ENCODE data around the gene GALNT16.
A peak's percentile ranks its signal among the peaks of the same experiment; 100 is the strongest.
"Not testable (repeated sequence)": the region's sequence is repeated elsewhere in the genome, so short reads cannot be mapped to it uniquely, and the experiment has no call there.

GALNT16 gene

GRCh38 chr14:69363055-69363454, 103.1 kb downstream of the GALNT16 start:
- DNase-seq (ENCODE audit: low read depth in 2 of 2) = no peak

DNA sequence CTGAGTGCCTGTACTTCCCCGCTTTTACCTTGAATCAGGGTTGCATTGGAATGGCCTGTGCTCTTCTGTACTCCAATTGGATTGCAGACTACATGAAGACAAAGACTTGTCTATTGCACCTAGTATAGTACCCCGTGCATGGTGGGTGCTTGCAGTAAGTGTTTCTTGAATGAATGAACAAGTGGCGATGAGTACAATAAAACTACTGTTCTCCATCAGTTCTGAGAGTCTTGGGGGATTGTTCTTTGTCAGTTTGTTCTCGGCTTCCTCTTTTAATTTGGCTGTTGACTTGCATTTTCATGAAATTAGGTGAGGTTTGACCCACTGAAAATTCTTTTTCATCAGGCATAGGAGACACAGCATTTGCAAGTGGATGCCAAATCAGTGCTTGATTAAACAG, 104.0 kb downstream of the GALNT16 start:
- no peak for DNase-seq (ENCODE audit: low read depth in 2 of 2)

DNA sequence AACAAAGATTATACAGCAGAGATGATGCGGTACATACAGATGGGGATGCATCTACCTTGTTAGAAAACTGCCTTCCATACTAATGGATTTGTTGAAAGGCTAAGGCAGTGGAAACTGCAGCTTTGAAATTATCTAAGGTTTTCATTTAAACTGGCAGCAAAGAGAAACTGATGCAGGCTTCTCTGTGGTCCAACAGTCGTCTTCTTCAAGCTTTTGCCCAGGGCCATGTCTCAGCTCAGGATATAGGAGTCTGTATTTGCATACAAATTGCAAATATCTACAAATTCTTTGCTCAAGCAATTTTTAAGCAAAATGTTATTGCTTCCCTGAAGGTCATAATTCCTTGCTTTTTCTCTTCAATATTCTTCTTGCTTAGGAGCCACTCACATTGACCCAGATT, 104.4 kb downstream of the GALNT16 start:
- no peak for DNase-seq (ENCODE audit: low read depth in 2 of 2)

GRCh38 chr14:69366069-69366468, 106.1 kb downstream of the GALNT16 start:
- no peak for DNase-seq (ENCODE audit: low read depth in 2 of 2)

- DNase-seq (ENCODE audit: low read depth in 2 of 2) = no peak
Observed at GRCh38 chr14:69366761-69367160, 106.8 kb downstream of the GALNT16 start.

DNA sequence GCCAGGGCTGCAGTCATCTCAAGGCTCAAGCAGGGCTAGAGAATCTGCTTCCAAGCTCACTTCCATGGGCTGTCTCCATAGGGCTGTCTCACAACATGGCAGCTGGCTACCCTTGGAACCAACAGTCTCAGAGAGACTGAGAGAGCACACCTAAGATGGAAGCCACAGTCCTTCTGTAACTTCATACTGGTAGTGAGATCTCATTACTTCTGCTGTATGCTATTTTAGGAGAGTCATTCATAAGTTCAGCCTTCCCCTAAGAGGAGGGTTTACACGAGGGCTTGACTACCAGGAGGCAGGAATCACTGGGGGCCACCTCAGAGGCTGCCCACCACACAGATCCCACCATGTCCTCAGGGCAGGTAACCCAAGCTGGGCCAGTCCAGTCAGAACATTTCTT, 108.4 kb downstream of the GALNT16 start:
- no peak for DNase-seq (ENCODE audit: low read depth in 2 of 2)

DNA sequence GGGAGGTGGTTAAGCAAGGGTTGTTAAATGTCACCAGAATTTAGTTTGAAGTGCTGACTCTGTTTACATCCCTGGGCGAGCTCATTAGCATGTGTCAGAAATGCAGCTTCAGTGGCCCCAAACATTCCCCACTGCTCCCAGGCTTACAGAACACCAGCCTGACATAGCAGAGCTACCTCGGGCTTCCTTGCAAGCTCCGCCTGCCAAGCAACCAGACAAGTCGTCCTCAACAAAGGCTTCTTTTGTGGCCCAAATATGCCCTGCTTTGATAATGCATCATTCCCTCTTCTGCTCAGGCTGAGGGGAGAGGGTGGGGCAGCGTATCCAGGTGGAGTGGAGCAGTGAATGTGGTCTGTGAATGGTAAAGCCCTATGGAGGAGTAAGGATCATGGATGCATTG, 110.1 kb downstream of the GALNT16 start:
- no peak for DNase-seq (ENCODE audit: low read depth in 2 of 2)

DNA sequence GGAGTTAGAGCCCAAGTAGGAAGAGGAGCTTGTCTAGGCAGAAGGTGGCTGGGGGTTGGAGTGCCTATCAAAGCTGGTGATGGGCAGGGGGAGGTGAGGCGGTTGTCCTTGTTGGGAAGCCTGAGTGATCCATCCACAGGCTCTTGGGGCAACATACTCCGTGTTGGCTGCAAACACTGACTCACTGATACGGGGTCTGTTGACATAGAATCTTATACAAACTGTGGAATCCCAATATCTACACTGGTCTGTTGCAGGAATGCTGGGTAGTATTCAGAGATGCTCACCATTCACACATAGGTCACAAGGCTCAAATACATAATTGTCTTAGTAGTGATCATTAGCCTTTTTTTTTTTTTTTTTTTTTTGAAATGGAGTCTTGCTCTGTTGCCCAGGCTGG, 112.2 kb downstream of the GALNT16 start:
- no peak for DNase-seq (ENCODE audit: low read depth in 2 of 2)

DNA sequence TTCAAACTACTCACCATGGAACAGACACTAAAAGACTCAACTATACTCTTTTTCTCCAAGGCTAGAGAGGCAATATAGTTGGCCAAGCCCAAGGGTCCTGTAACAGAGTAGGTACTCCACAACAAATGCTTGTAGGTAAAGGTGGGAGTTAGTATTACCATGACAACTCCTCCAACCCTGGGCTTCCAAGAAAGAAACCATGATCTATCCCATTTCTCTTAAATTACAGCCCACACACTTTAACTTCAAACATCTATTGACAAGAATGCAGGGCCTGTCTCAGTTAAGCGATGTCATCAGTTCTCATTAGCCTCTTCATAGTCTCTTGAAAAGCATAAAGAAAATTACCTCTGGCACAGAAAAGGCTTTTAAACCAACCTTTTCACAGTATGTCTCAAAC, 113.1 kb downstream of the GALNT16 start:
- DNase-seq (ENCODE audit: low read depth in 2 of 2) = no peak

DNA sequence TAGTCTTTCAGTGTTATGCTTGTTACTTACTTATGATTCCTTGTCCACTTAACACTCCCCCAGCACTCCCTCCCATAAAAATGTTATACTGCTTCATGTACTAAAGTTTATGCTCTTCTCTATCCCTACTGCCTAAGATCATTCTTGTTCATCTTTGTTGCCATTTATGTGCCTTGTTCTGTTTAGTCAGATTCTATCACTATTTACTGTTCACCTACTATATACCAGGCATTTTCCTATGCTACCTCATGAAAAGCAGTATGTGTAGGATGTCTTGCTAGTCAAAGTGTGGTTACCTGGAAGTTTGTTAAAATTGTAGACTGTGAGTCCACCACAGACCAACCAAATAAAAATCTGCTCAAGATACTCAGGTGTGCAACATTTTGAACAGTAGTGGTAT, 114.3 kb downstream of the GALNT16 start:
- DNase-seq (ENCODE audit: low read depth in 2 of 2) = no peak

GRCh38 chr14:69375182-69375581, 115.2 kb downstream of the GALNT16 start:
- DNase-seq (ENCODE audit: low read depth in 2 of 2) = no peak

DNA sequence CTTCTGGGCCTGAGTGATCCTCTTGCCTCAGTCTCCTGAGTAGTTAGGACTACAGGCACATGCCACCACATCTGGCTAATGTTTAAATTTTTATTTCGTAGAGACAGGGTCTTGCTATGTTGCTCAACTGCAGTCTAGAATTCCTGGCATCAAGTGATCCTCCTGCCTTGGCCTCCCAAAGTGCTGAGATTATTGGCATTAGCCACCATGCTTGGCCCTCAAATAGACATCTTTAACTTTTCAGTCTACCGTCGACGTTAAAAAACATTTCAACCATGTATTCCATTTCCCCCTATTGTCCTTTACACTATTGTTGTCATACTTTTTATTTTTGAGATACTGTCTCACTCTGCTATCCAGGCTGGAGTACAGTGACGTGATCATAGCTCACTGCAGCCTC, 115.8 kb downstream of the GALNT16 start:
- DNase-seq (ENCODE audit: low read depth in 2 of 2) = no peak

DNA sequence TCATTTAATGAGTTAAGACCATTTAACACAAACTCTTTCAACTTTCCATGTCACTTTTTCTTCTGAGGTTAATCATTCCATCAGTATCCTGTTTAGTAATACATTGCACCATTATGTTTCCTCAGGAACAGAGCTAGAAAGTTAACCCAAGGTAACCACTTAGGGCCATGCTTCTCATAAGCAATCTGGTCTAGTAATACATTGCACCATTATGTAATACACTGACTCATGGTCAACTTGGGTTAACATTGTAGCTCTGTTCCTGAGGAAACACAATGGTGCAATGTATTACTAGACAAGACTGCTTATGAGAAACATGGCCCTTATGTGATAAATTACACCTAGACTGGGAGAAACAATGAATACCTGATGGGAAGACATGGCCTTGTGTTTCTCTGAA, 116.5 kb downstream of the GALNT16 start:
- DNase-seq (ENCODE audit: low read depth in 2 of 2) = no peak

- DNase-seq (ENCODE audit: low read depth in 2 of 2) = no peak
Observed at GRCh38 chr14:69378274-69378673, 118.3 kb downstream of the GALNT16 start.

- DNase-seq (ENCODE audit: low read depth in 2 of 2) = no peak
Observed at GRCh38 chr14:69387311-69387710, 127.4 kb downstream of the GALNT16 start.

GRCh38 chr14:69391400-69391799, 131.4 kb downstream of the GALNT16 start:
- not testable (repeated sequence) for DNase-seq (ENCODE audit: low read depth in 2 of 2)

DNA sequence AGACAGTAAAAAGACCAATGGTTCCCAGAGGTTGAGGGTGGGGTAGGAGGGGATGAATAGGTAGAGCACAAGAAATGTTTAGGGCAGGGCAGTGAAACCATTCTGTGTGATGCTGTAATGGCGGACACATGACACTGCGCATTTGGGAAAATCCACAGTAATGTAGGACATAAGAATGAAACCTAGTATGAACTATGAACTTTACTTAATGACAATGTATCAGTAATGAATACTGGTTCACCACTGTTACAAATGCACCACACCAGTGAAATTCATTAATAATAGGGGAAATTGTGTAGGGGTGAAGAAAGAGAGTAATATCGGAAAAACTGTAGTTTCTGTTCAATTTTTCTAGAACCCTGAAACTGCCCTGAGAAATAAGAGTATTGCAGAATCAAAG, 132.5 kb downstream of the GALNT16 start:
- no peak for DNase-seq (ENCODE audit: low read depth in 2 of 2)

- DNase-seq (ENCODE audit: low read depth in 2 of 2) = no peak
Observed at GRCh38 chr14:69395929-69396328, 136.0 kb downstream of the GALNT16 start.

DNA sequence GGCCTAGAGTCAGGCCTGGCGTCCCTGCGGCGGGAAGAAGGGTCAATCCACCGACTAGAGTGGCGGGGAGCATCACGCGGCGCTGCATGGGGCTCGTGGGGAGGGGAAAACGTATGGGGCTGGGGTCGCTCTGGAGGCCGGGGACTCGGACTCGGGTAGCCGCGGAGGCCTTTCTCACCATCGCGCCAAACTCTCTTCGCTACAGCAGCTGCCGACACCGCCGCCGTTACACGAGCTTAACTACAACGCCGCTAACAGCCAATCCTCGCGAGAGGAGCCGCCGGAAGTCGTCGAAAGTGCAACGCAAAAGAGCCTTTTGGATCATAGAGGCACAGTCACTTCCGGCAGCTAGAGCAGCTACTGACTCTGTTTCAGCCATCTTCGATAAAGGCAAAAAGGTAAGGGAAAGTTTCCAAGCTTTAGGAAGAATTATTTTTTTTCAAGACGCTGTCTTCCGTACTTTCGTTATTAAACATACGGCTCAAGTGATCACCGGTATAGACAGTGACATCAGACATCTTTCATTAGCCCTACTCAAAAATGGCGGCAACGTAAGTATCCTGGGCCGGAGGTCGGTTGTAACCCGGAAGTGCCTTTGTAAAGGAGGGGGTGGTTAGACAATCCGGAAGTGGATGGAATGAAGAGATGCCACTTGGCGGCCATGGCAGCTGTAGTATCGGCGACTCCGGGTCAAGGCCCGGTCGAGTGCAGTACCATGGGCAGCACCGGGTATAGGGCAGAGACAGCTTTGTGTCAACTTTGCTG, 138.3 kb downstream of the GALNT16 start, which contains the start of the genes ERH and SLC39A9:
Gene ERH (minus strand): TSS at position 247 of the 765 bp plus-strand sequence. CDS start 66 bp downstream, at position 181.
Gene SLC39A9 (plus strand): TSS at position 640 of the 765 bp plus-strand sequence. CDS start 678 bp downstream, outside the sequence.
- peak; percentile 87 to 89 for DNase-seq (ENCODE audit: low read depth in 2 of 2)

GRCh38 chr14:69398818-69399210, 138.9 kb downstream of the GALNT16 start:
- DNase-seq (ENCODE audit: low read depth in 2 of 2) = peak in 1 of 2 experiments; percentile 4

DNA sequence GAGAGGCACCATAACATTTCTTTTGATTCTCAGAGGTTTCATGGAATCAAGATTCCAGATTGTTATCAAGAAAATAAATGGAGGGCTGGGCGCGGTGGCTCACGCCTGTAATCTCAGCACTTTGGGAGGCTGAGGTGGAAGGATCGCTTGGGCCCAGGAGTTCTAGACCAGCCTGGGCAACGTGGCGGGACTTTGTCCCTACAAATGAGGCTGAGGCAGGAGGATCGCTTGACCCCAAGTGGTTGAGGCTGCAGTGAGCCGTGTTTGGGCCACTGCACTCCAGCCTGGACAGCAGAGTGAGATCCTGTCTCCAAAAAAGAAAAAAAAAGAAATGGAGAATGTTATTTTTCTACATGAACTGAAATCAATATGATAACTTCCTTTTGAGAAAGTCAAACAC, 139.8 kb downstream of the GALNT16 start:
- no peak for DNase-seq (ENCODE audit: low read depth in 2 of 2)

DNA sequence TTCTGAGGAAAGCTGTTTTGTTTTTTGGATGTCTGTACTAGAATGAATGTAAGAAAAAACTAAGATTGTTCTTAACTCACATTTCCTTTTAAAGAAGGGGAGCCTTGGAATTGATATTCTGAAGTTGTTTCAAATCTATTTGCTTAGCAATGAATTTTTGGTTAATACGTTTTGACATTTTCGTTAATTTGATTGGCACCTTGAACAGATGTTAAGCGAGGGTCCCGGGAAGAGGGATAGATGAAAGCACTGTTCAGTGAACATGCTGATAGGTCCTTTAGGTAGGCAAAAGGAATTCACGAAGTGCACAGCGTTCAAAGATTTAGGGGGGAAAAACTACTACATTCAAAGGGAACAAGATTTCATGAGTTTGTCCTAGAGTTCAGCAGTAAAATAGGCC, 140.2 kb downstream of the GALNT16 start:
- no peak for DNase-seq (ENCODE audit: low read depth in 2 of 2)

DNA sequence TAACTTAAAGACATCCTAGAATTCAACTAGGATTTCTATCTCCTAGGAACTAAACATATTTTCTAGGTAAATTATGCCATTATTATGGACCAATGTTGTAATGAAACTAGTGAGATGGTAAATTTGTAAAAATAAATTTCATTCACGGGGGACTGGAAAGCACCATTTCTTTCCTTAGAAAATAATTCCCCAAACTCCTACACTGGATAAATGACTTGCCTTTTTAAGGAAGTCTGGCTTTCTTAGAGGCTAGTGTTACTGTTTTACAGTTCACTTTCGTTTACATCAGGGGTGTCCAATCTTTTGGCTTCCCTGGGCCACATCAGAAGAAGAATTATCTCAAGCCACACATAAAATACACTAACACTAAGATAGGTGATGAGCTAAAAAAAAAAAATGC, 141.9 kb downstream of the GALNT16 start:
- no peak for DNase-seq (ENCODE audit: low read depth in 2 of 2)

GRCh38 chr14:69404478-69404877, 144.5 kb downstream of the GALNT16 start:
- DNase-seq (ENCODE audit: low read depth in 2 of 2) = no peak
